Measurements from ENCODE around the gene PTPN1. TPM values are rescaled to one million over a fixed set of nuclear protein-coding genes. Genes with fewer than 3 reads are reported as not detected.

PTPN1 gene
- total RNA-seq, 8 experiments from 2014 or later, result 28.2 to 54.5 (median 31.6) TPM

DNA sequence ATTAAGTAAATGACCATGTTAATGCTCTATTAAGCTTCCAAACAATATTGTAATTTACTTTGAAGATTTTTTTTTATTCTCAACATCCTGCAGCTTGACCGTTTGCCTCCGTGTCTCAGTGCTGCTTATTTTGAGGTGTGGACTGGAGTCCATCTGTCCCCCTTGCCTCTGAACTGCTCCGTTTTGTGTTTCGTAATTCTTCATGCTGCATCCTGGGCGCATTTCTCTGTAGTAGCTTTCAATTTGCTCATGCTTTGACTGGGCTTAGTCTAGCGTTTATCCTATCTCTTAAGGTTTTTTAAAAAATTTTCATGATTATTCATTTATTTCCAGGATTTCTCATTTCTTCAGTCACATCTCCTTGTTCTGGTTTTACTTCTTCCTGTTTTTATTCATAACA is 37.8 kb downstream of the PTPN1 start:
- WGBS, 10 experiments, result 78 to 100% (median 94%) methylated on average over 2 to 6 of the region's 6 CpGs
- no peak overlapping the region for H3K4me3 ChIP-seq
- no peaks in the 10 kb centered on the region for H3K4me1 ChIP-seq (replicated peaks in 1 of 2)
- ATAC-seq (replicated peaks in 6 of 8), result no peak
- no peak overlapping the region for H3K27ac ChIP-seq
- in situ Hi-C loops (cut with MboI; ENCODE audit: low pct_unique_long_range_greater_than_20kb in 2 of 9, low sequenced_read_pairs in 9 of 9, unreplicated experiment in 9 of 9), result no loop called here

- H3K4me1 ChIP-seq (replicated peaks in 1 of 2), result no peaks in the 10 kb centered on the region
- in situ Hi-C loops (cut with MboI; ENCODE audit: low pct_unique_long_range_greater_than_20kb in 2 of 9, low sequenced_read_pairs in 9 of 9, unreplicated experiment in 9 of 9), result no loop called here
- ATAC-seq (replicated peaks in 6 of 8), result no peak
- no peak overlapping the region for H3K27ac ChIP-seq
- H3K4me3 ChIP-seq, result no peak overlapping the region
- 91 to 100% (median 100%) methylated on average over 1 to 4 of the region's 5 CpGs; no CpG with 5 or more reads in 1 of the 10 experiments for whole genome bisulfite sequencing, 10 experiments
Measured at GRCh38 chr20:50548396-50548795, 38.2 kb downstream of the PTPN1 start.

- WGBS, 10 experiments, result 77 to 100% (median 95%) methylated on average over 1 to 2 of the region's 2 CpGs; no CpG with 5 or more reads in 3 of the 10 experiments
- Histone ChIP-seq H3K4me1 (replicated peaks in 1 of 2) (no peaks in the 10 kb centered on the region), H3K27ac (no peak overlapping the region), H3K4me3 (no peak overlapping the region)
- no peak for ATAC-seq (replicated peaks in 6 of 8)
- in situ Hi-C loops (cut with MboI; ENCODE audit: low pct_unique_long_range_greater_than_20kb in 2 of 9, low sequenced_read_pairs in 9 of 9, unreplicated experiment in 9 of 9), result no loop called here
Measured at GRCh38 chr20:50550531-50550930, 40.3 kb downstream of the PTPN1 start.

DNA sequence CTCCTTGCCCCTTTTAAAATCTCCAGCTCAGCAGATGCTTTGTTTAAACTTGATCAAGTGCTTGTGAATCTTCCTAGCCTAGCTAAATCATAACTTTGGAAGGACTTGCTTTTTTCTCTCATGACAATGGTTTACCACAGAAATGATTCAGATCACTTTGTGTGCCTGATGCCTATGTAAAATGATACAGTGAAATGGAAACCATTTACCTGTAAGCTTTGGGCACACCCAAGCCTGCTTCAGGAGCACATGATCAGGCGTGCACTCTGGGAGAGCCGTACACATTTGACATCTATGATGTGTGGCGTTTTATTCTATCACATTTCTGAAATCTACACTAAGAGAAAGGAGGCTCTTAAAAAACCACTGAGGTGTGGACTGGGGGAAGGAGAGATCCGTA is 41.1 kb downstream of the PTPN1 start:
- no peak overlapping the region for H3K27ac ChIP-seq
- WGBS, 10 experiments, result 70 to 100% (median 94%) methylated on average over 1 to 4 of the region's 4 CpGs; no CpG with 5 or more reads in 3 of the 10 experiments
- in situ Hi-C loops (cut with MboI; ENCODE audit: low pct_unique_long_range_greater_than_20kb in 2 of 9, low sequenced_read_pairs in 9 of 9, unreplicated experiment in 9 of 9), result no loop called here
- H3K4me1 ChIP-seq (replicated peaks in 1 of 2), result no peaks in the 10 kb centered on the region
- no peak overlapping the region for H3K4me3 ChIP-seq
- ATAC-seq (replicated peaks in 6 of 8), result no peak

- no peak for ATAC-seq (replicated peaks in 6 of 8)
Measured at GRCh38 chr20:50552979-50553378, 42.8 kb downstream of the PTPN1 start.

GRCh38 chr20:50554694-50555579 is 44.8 kb downstream of the PTPN1 start:
- Histone ChIP-seq H3K27ac (no peak overlapping the region), H3K4me3 (no peak overlapping the region), H3K4me1 (replicated peaks in 1 of 2) (no peaks in the 10 kb centered on the region)
- no peak for ATAC-seq (replicated peaks in 6 of 8)
- in situ Hi-C loops (cut with MboI; ENCODE audit: low pct_unique_long_range_greater_than_20kb in 2 of 9, low sequenced_read_pairs in 9 of 9, unreplicated experiment in 9 of 9), result no loop called here
- WGBS, 10 experiments, result 89 to 100% (median 97%) methylated on average over 4 of the region's 4 CpGs

More at GRCh38 chr20:50552979-50553378, 42.8 kb downstream of the PTPN1 start:
- WGBS, 10 experiments, result 90 to 100% (median 100%) methylated on average over 1 to 3 of the region's 3 CpGs; no CpG with 5 or more reads in 2 of the 10 experiments
- Histone ChIP-seq H3K4me1 (replicated peaks in 1 of 2) (no peaks in the 10 kb centered on the region), H3K27ac (no peak overlapping the region), H3K4me3 (no peak overlapping the region)
- in situ Hi-C loops (cut with MboI; ENCODE audit: low pct_unique_long_range_greater_than_20kb in 2 of 9, low sequenced_read_pairs in 9 of 9, unreplicated experiment in 9 of 9), result no loop called here

- in situ Hi-C loops (cut with MboI; ENCODE audit: low pct_unique_long_range_greater_than_20kb in 2 of 9, low sequenced_read_pairs in 9 of 9, unreplicated experiment in 9 of 9), result no loop called here
Measured at GRCh38 chr20:50555662-50556061, 45.5 kb downstream of the PTPN1 start.

DNA sequence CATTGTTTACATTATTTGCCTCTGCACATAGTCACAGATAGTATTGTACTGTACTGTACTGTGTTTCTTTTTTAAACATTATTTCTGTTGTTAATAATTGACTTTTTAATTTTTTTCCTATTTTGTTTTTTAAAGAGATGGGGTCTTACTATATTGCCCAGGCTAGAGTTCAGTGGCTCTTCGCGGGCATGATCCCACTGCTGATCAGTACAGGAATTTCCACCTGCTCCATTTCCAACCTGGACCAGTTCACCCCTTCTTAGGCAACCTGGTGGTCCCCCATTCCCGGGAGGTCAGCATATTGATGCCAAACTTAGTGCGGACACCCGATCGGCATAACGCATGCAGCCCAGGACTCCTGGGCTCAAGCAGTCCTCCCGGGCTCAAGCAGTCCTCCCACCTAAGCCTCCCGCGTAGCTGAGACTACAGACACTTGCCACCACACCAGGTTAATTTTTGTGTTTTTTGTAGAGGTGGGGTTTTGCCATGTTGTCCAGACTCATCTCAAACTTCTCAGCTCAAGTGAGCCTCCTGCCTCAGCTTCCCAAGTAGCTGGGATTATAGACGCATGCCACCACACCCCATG is 47.5 kb downstream of the PTPN1 start:
- WGBS, 10 experiments, result 0 to 100% (median 95%) methylated on average over 1 to 11 of the region's 11 CpGs

More at GRCh38 chr20:50555662-50556061, 45.5 kb downstream of the PTPN1 start:
- WGBS, 10 experiments, result 25 to 100% (median 93%) methylated on average over 3 to 5 of the region's 5 CpGs
- ATAC-seq (replicated peaks in 6 of 8), result peak in 1 of 8 experiments; percentile 64
- Histone ChIP-seq H3K4me3 (no peak overlapping the region), H3K4me1 (replicated peaks in 1 of 2) (no peaks in the 10 kb centered on the region), H3K27ac (no peak overlapping the region)

GRCh38 chr20:50558483-50558925 is 48.3 kb downstream of the PTPN1 start:
- Histone ChIP-seq H3K27ac (no peak overlapping the region), H3K4me1 (replicated peaks in 1 of 2) (peaks cover 8 to 11% of the 10 kb centered on the region in 2 donors), H3K4me3 (no peak overlapping the region)
- peak in 2 of 8 experiments; percentile 63 to 64 for ATAC-seq (replicated peaks in 6 of 8)
- in situ Hi-C loops (cut with MboI; ENCODE audit: low pct_unique_long_range_greater_than_20kb in 2 of 9, low sequenced_read_pairs in 9 of 9, unreplicated experiment in 9 of 9), result no loop called here
- WGBS, 10 experiments, result 10 to 100% (median 80%) methylated on average over 1 to 4 of the region's 4 CpGs

More for the DNA sequence above, 47.5 kb downstream of the PTPN1 start:
- no peak overlapping the region for H3K4me3 ChIP-seq
- peaks cover 8 to 11% of the 10 kb centered on the region in 2 donors for H3K4me1 ChIP-seq (replicated peaks in 1 of 2)
- no peak for ATAC-seq (replicated peaks in 6 of 8)
- H3K27ac ChIP-seq, result no peak overlapping the region
- in situ Hi-C loops (cut with MboI; ENCODE audit: low pct_unique_long_range_greater_than_20kb in 2 of 9, low sequenced_read_pairs in 9 of 9, unreplicated experiment in 9 of 9), result no loop called here

DNA sequence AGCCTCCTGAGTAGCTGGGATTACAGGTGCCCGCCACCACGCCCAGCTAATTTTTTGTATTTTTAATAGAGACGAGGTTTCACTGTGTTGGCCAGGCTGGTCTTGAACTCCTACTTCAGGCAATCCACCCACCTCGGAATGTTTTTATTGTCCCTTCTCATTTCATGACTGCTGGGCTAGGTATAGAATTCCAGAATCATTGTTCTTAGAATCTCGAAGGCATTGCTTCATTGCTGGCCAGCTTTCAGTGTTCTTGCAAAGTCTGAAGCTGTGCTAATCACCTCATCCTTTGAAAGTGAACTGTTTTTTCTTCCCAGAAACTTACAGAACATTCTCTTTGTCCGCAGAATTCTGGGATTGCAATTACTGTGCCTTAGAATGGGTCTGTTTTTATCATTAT is 49.0 kb downstream of the PTPN1 start:
- no peak overlapping the region for H3K27ac ChIP-seq
- no peak overlapping the region for H3K4me3 ChIP-seq
- ATAC-seq (replicated peaks in 6 of 8), result no peak
- H3K4me1 ChIP-seq (replicated peaks in 1 of 2), result peaks cover 8 to 11% of the 10 kb centered on the region in 2 donors
- 84 to 100% (median 95%) methylated on average over 1 to 6 of the region's 6 CpGs for WGBS, 10 experiments
- in situ Hi-C loops (cut with MboI; ENCODE audit: low pct_unique_long_range_greater_than_20kb in 2 of 9, low sequenced_read_pairs in 9 of 9, unreplicated experiment in 9 of 9), result no loop called here

DNA sequence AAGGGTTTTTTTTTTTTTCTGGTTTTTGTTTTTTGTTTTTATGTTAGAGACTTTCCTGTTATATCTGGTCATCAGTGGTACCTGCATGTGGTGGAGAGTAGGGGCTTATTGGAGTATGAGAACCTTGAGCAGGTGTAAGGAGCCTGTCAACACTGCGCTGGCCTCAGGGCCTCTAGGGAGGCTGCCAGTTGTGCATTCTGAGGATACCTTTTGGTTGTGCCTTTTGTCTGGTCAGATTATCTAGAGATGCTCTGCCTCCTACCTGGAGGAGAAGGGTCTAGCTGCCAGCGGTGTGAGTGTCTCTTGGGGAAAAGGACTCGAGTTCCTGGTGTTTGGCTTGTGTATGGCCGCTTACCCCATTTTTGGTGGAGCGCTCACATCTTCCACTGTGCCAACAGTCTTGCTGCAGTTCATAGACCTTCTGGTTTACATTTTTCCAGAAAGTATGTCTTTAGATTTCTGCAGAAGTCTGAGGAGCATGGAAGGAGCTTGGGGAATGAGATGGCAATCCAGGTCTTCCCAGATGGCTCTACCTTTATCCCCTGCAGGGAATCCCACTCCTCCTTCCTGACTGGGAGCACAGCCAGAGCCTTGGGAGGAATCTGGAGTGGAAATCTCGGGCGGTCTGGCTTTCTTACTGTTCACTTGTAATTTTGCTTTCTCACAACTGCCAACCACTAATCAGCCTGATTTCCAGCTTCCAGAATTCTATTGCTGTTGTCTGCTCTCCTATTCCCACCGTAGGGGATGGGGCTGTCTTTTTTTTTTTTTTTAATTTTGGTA is 49.9 kb downstream of the PTPN1 start:
- 62 to 100% (median 87%) methylated on average over 2 to 7 of the region's 8 CpGs; no CpG with 5 or more reads in 1 of the 10 experiments for WGBS, 10 experiments
- no peak overlapping the region for H3K27ac ChIP-seq
- ATAC-seq (replicated peaks in 6 of 8), result no peak

DNA sequence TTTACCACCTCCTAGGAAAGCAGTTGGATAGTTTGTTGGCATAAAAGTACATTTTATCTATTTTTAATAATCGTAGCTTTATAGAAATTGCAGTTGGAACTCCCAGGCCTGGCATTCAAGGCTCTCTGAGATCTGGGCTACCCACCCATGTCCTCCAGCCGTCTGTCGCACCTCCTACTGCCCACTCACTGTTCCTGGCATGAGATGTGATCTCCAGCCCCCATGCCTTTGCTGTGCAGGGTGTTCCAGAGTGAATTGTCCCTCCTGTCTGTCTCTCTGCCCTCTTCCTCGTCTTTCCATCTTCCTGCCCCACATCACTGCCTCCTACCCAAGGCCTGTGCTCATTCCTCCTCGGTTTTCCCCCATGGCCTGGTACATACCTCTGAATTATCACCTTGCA is 50.7 kb downstream of the PTPN1 start:
- H3K27ac ChIP-seq, result peak overlapping the region in 1 of 2 donors; percentile 29
- no peak for ATAC-seq (replicated peaks in 6 of 8)
- 60 to 95% (median 88%) methylated on average over 1 to 5 of the region's 5 CpGs; no CpG with 5 or more reads in 1 of the 10 experiments for WGBS, 10 experiments
- no peak overlapping the region for H3K4me3 ChIP-seq
- in situ Hi-C loops (cut with MboI; ENCODE audit: low pct_unique_long_range_greater_than_20kb in 2 of 9, low sequenced_read_pairs in 9 of 9, unreplicated experiment in 9 of 9), result no loop called here
- H3K4me1 ChIP-seq (replicated peaks in 1 of 2), result peaks cover 8 to 11% of the 10 kb centered on the region in 2 donors

More for the DNA sequence above, 49.9 kb downstream of the PTPN1 start:
- peaks cover 8 to 11% of the 10 kb centered on the region in 2 donors for H3K4me1 ChIP-seq (replicated peaks in 1 of 2)
- no peak overlapping the region for H3K4me3 ChIP-seq
- in situ Hi-C loops (cut with MboI; ENCODE audit: low pct_unique_long_range_greater_than_20kb in 2 of 9, low sequenced_read_pairs in 9 of 9, unreplicated experiment in 9 of 9), result no loop called here
